Neural crest cell (in vitro differentiated cells): Measurements from ENCODE around the gene GRPEL2. TPM values are rescaled to one million over a fixed set of nuclear protein-coding genes. Genes with fewer than 3 reads are reported as not detected.

Source experiments
- DNase-seq: peaks from one replicate; pipeline ENCODE4 v3.0.0; 2021; ENCODE audit warnings: low read depth, mixed read lengths, low spot score
- H3K27ac Mint-ChIP-seq: one replicate; pipeline ENCODE4 v1.8.0; 2021; ENCODE audit warnings: mild to moderate bottlenecking, mixed read lengths; ENCODE audit not compliant: unreplicated experiment
- H3K27me3 Mint-ChIP-seq: 2 replicates; pipeline ENCODE4 v1.8.0; 2021; ENCODE audit warnings: low read depth, mild to moderate bottlenecking, mixed read lengths
- H3K36me3 Mint-ChIP-seq: 2 replicates; pipeline ENCODE4 v1.8.0; 2021; ENCODE audit warnings: low read depth, mild to moderate bottlenecking, mixed read lengths
- H3K4me1 Mint-ChIP-seq: 2 replicates; pipeline ENCODE4 v1.8.0; 2021; ENCODE audit warnings: mixed read lengths
- H3K4me3 Mint-ChIP-seq: one replicate; pipeline ENCODE4 v1.8.0; 2021; ENCODE audit warnings: mild to moderate bottlenecking, mixed read lengths
- H3K9me3 Mint-ChIP-seq: 2 replicates; pipeline ENCODE4 v1.8.0; 2021; ENCODE audit warnings: mixed read lengths
- CTCF ChIP-seq: fragments of 200-600 bp; sonication (generic); conservative IDR thresholded peaks from 2 replicates; pipeline ENCODE4 v1.5.0; 2021; ENCODE audit warnings: antibody characterized with exemption, mild to moderate bottlenecking
- total RNA-seq: library from RNA; stranded (reverse); gene quantifications from 2 replicates; pipeline ENCODE4 v1.2.1, GENCODE V29; 2021

Gene GRPEL2
- total RNA-seq, 1 donor from 2014 or later: 29.2 TPM

GRCh38 chr5:149372932-149373331 is 27.6 kb downstream of the GRPEL2 start:
- H3K9me3 Mint-ChIP-seq: no peaks in the 10 kb centered on the region

GRCh38 chr5:149374303-149374702 is 29.0 kb downstream of the GRPEL2 start:
- no peak for DNase-seq
- no peak for TF ChIP-seq CTCF

More at GRCh38 chr5:149372932-149373331, 27.6 kb downstream of the GRPEL2 start:
- no peak for DNase-seq
- Mint-ChIP-seq H3K27me3 (no peaks in the 10 kb centered on the region), H3K36me3 (peaks cover 3% of the 10 kb centered on the region), H3K4me3 (no peak overlapping the region), H3K4me1 (peaks cover under 1% of the 10 kb centered on the region), H3K27ac (no peak overlapping the region)
- no peak for TF ChIP-seq CTCF

GRCh38 chr5:149374801-149375200 is 29.5 kb downstream of the GRPEL2 start:
- DNase-seq: no peak
- Mint-ChIP-seq H3K27me3 (no peaks in the 10 kb centered on the region), H3K4me1 (peaks cover 12% of the 10 kb centered on the region), H3K9me3 (no peaks in the 10 kb centered on the region), H3K36me3 (no peaks in the 10 kb centered on the region), H3K4me3 (no peak overlapping the region), H3K27ac (no peak overlapping the region)
- no peak for TF ChIP-seq CTCF

More at GRCh38 chr5:149374303-149374702, 29.0 kb downstream of the GRPEL2 start:
- Mint-ChIP-seq H3K27me3 (no peaks in the 10 kb centered on the region), H3K9me3 (no peaks in the 10 kb centered on the region), H3K36me3 (no peaks in the 10 kb centered on the region), H3K4me1 (peaks cover 12% of the 10 kb centered on the region), H3K4me3 (no peak overlapping the region), H3K27ac (no peak overlapping the region)

DNA sequence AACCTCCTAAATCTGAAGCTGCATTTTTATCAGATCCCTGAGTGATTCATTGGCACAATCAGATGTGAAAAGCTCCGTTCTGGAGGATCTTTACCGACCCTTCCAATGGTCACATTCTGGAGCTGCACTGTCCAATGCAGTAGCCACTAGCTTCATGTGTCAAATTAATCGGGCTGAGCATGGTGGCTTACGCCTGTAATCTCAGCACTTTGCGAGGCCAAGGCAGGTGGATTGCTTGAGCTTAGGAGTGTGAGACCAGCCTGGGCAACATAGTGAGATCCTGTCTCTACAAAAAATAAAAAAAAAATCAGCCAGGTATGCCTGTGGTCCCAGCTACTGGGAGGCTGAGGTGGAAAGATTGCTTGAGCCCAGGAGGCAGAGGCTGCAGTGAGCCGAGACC is 30.1 kb downstream of the GRPEL2 start:
- H3K4me3 Mint-ChIP-seq: no peak overlapping the region
- peaks cover 14% of the 10 kb centered on the region for H3K4me1 Mint-ChIP-seq
- no peaks in the 10 kb centered on the region for H3K27me3 Mint-ChIP-seq
- TF ChIP-seq CTCF: no peak
- no peaks in the 10 kb centered on the region for H3K36me3 Mint-ChIP-seq
- H3K9me3 Mint-ChIP-seq: no peaks in the 10 kb centered on the region
- DNase-seq: no peak
- no peak overlapping the region for H3K27ac Mint-ChIP-seq

- peaks cover 19% of the 10 kb centered on the region for H3K4me1 Mint-ChIP-seq
- no peak overlapping the region for H3K27ac Mint-ChIP-seq
- no peak for DNase-seq
- no peaks in the 10 kb centered on the region for H3K9me3 Mint-ChIP-seq
- no peak for TF ChIP-seq CTCF
- H3K27me3 Mint-ChIP-seq: no peaks in the 10 kb centered on the region
- no peak overlapping the region for H3K4me3 Mint-ChIP-seq
- H3K36me3 Mint-ChIP-seq: no peaks in the 10 kb centered on the region
Measured at GRCh38 chr5:149376104-149376503, 30.8 kb downstream of the GRPEL2 start.
